Testis (tissue), 3 donors: ENCODE results near the gene RNF223. TPM values are rescaled to one million over a fixed set of nuclear protein-coding genes. Genes with fewer than 3 reads are reported as not detected.

Experiments
- DNase-seq: peaks from one replicate; pipeline ENCODE4 v3.0.0-alpha.2; 2019
- H3K27ac ChIP-seq, 2 donors: fragments of 200-600 bp; sonication (generic); one replicate each; pipeline ENCODE4 v1.5.1; 2019
- H3K27me3 ChIP-seq: fragments of 200-600 bp; sonication (generic); one replicate; pipeline ENCODE4 v1.5.1; 2019
- H3K36me3 ChIP-seq: fragments of 200-600 bp; sonication (generic); one replicate; pipeline ENCODE4 v1.5.1; 2017; ENCODE audit warnings: low read depth; ENCODE audit errors: missing control alignments
- H3K4me1 ChIP-seq: fragments of 200-600 bp; sonication (generic); one replicate; pipeline ENCODE4 v1.5.1; 2019
- H3K4me3 ChIP-seq, 2 donors: fragments of 200-600 bp; sonication (generic); one replicate each; pipeline ENCODE4 v1.5.1; 2017 to 2019
- H3K9me3 ChIP-seq: fragments of 200-600 bp; sonication (generic); one replicate; pipeline ENCODE4 v1.5.1; 2017
- POLR2A ChIP-seq: fragments of 450-650 bp; IDR thresholded peaks from one replicate; pipeline ENCODE4 v1.6.1; 2017; ENCODE audit warnings: antibody characterized with exemption, mild to moderate bottlenecking, moderate library complexity
- WGBS, 2 donors: methylation state at CpG; one replicate each; pipeline ENCODE4 v1.1.5; 2018; 5-methylcytosine and 5-hydroxymethylcytosine counted together
- intact Hi-C: fragments of 100-400 bp; cut with DNase I; formaldehyde crosslinking; loops from one replicate; pipeline ENCODE4 v1.15.1; 2023; ENCODE audit warnings: low total_unique reads
- polyA plus RNA-seq: library from polyadenylated mRNA; stranded (reverse); fragments of 350-450 nt; fragmentation: Illumina TruSeq; extraction: RNeasy Lipid Tissue Mini Kit (QIAGEN cat#74804); gene quantifications from one replicate; pipeline ENCODE4 v1.2.3, GENCODE V29; 2014; ENCODE audit warnings: low read depth, low replicate concordance; ENCODE audit not compliant: insufficient read depth
- total RNA-seq, 2 donors: library from RNA; depleted of rRNA; stranded (reverse); fragments of >200 nt; gene quantifications; one replicate each; pipeline ENCODE4 v1.2.3, GENCODE V29; 2016
- TF ChIP-seq, protein P1 (sequence below), 3 experiments: fragments of 450-650 bp in 2 of 3; fragments of 200-600 bp in 1 of 3; sonication (generic) in 1 of 3; IDR thresholded peaks; one replicate each; pipeline ENCODE4 v1.5.1; 2016 to 2019; ENCODE audit warnings: antibody characterized with exemption in 3 of 3, mild to moderate bottlenecking in 2 of 3, moderate library complexity in 1 of 3

Gene RNF223
- total and polyA plus RNA-seq, 3 donors from 2014 or later = 0.19 to 0.31 TPM; not detected in 1

DNA sequence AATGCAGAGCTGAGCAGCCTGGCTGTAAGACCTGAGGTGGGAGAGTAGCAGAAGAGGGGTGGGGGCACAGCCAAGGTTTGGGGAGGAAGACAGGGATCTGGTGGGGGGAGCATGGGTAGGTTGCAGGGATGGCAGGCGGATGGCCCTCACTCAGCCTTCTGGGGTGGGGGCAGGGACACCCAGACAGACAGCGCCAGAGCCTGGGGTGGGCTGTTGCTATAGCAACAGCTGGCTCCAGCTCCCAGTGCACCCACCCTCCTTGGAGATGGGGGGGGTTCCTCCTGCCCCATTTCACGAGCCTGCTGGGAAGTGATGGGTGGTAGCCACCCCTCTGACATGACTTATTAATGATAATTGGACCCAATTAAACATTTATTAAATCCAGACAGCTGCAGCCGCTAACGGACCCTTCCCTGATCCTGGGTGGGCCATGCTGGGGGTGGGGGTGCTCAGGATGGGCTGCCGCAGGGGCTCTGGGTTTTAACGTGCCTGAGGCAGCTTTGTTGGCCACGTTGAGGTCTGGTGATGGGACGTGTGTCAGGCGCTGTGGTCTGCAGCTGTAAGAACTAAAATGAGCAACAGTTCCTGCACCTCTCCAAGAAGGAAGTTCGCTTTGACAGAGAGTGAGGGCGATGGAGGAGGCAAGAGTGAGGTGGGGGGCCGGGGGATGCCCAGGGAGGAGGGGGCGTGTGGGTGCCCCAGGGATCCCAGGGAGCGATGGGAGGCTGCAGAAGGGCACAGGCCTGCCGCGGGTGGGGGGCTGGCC lies 34.8 kb downstream of the RNF223 start:
- Histone ChIP-seq H3K27me3 (no peaks in the 10 kb centered on the region), H3K9me3 (no peaks in the 10 kb centered on the region), H3K27ac (no peak overlapping the region), H3K4me3 (no peak overlapping the region), H3K4me1 (peaks cover 12% of the 10 kb centered on the region), H3K36me3 (no peaks in the 10 kb centered on the region)
- WGBS, 2 donors = 24 to 56% methylated on average over 12 to 17 of the region's 17 CpGs
- no peak for DNase-seq
- TF ChIP-seq, protein P1, sequence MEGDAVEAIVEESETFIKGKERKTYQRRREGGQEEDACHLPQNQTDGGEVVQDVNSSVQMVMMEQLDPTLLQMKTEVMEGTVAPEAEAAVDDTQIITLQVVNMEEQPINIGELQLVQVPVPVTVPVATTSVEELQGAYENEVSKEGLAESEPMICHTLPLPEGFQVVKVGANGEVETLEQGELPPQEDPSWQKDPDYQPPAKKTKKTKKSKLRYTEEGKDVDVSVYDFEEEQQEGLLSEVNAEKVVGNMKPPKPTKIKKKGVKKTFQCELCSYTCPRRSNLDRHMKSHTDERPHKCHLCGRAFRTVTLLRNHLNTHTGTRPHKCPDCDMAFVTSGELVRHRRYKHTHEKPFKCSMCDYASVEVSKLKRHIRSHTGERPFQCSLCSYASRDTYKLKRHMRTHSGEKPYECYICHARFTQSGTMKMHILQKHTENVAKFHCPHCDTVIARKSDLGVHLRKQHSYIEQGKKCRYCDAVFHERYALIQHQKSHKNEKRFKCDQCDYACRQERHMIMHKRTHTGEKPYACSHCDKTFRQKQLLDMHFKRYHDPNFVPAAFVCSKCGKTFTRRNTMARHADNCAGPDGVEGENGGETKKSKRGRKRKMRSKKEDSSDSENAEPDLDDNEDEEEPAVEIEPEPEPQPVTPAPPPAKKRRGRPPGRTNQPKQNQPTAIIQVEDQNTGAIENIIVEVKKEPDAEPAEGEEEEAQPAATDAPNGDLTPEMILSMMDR (IDR thresholded peaks at IDR 0.05) = no peak
- no peak for TF ChIP-seq POLR2A
- intact Hi-C loops = no loop called here

DNA sequence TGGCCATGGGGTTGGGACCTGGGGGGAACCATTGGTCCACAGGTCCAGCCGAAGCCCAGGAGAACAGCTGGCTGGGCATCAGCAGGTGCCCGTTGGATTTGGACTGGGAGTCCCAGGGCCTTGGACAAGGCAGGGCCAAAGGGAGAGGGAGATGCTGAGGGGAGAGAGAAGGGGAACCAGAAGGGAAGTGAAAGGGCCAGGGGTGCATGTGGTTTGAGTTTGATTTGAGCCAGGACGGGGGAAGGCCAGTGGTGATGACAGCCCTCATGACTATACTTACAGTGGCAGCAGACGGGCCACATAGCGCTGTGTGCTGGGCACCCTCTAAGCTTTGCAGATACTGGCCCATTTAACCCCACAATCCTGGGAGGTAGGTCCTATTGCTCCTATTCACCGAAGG lies 35.4 kb downstream of the RNF223 start:
- Histone ChIP-seq H3K36me3 (no peaks in the 10 kb centered on the region), H3K27ac (no peak overlapping the region), H3K4me3 (no peak overlapping the region), H3K4me1 (peaks cover 12% of the 10 kb centered on the region), H3K27me3 (no peaks in the 10 kb centered on the region), H3K9me3 (no peaks in the 10 kb centered on the region)
- intact Hi-C loops = no loop called here
- TF ChIP-seq, protein P1 (IDR thresholded peaks at IDR 0.05) = no peak
- no peak for TF ChIP-seq POLR2A
- no peak for DNase-seq
- WGBS, 2 donors = 93 to 94% methylated on average over 6 of the region's 6 CpGs

DNA sequence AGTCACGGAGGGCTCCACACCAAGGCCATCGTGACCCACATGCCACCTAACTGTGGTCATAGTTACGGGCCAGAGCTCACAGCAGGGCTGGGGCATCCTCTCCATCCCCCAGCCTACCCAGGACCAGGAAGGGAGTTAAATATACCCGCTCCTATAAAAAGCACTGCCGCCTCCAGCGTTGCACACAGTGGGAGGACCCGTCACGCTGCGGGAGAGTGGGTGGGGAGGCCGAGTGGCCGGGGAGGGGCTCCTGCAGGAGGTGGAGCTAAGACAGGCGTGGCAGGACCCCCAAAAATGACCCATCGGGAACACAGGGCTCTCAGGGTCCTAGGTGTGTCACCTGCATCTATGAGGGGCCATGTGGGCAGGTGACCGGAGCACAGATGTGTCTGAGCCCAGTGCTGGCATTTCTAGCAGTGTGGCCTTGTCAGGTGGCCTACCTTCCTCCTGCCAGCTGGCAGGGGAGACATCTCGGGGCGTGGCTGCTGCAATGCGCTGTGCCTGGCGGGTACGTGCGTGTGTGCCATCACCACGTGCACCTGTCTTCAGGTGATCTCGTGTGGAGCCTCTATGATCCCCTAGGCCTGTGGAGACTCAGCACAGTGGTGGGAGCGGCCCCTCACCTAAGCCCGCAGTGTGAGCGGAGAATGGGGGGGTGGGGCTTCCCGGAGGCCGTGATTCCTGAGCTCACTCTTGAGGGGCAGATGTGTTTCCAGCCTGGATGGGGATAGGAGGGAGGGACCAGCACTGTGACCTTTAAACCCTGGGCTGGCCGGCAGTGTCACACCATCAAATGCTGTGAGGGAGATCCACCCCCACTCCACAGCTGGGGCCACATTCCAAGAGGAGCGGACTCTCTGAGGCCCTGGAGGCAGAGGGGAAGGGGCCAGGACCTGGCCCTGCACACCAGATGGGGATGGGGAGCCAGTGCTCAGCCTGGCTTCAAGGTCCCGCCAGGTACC lies 36.5 kb downstream of the RNF223 start:
- H3K4me1 ChIP-seq = peaks cover 17% of the 10 kb centered on the region
- no peak overlapping the region for H3K27ac ChIP-seq
- no peaks in the 10 kb centered on the region for H3K27me3 ChIP-seq
- WGBS, 2 donors = 87 to 89% methylated on average over 10 to 30 of the region's 30 CpGs
- intact Hi-C loops = no loop called here
- H3K36me3 ChIP-seq = no peaks in the 10 kb centered on the region
- DNase-seq = no peak
- TF ChIP-seq POLR2A = no peak
- TF ChIP-seq, protein P1 (IDR thresholded peaks at IDR 0.05) = no peak
- H3K4me3 ChIP-seq = no peak overlapping the region
- no peaks in the 10 kb centered on the region for H3K9me3 ChIP-seq

DNA sequence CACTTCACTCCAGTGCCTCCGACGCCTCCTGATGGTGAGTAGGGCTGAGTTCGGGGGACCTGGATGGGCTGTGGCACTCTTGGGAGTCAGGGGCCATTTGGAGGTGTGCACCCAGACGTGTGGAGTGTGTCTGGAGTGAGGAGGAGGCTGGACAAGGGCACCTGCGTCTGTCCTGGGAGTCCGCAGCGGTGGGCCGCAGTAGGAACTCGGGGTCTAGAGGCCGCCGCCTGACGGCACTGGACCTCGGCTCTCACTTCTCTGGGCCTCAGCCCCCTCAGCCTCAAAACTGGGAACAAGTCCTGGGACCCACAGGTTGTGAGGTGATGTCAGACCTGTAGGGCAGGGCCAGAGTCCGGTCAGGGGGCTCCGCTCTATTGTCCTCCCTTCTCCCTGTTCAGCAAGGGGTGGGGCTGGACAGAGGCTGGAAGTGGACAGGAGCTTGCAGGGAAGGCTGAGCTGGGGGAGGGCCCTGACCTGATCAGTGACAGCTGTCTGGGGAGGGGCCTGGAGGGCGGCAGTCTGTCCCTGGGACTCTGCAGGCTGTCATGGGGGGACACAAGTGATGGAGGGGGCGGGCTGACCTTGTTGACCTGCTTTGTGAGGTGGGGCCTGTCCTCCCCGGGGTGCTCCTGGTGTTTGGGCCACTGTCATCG lies 38.7 kb downstream of the RNF223 start:
- Histone ChIP-seq H3K4me3 (no peak overlapping the region), H3K9me3 (no peaks in the 10 kb centered on the region), H3K27me3 (no peaks in the 10 kb centered on the region), H3K4me1 (peaks cover 25% of the 10 kb centered on the region), H3K27ac (no peak overlapping the region), H3K36me3 (no peaks in the 10 kb centered on the region)
- intact Hi-C loops = no loop called here
- WGBS, 2 donors = 95 to 98% methylated on average over 9 to 19 of the region's 19 CpGs
- TF ChIP-seq, protein P1 (IDR thresholded peaks at IDR 0.05) = no peak
- no peak for TF ChIP-seq POLR2A
- DNase-seq = no peak
